Right lung (tissue), 5 donors: ENCODE results near the gene MTLN. TPM values are rescaled to one million over a fixed set of nuclear protein-coding genes. Genes with fewer than 3 reads are reported as not detected.
"Not testable (repeated sequence)": the region's sequence is repeated elsewhere in the genome, so short reads cannot be mapped to it uniquely, and the experiment has no call there.

Experiments used
- DNase-seq, 2 donors: peaks; one replicate each; pipeline ENCODE4 v3.0.0-alpha.2; 2013
- polyA plus RNA-seq, 5 donors: library from polyadenylated mRNA; unstranded; fragments of 120-200 nt; gene quantifications; one replicate each; pipeline versions ENCODE4 v1.2.1 to v1.2.3, GENCODE V29; 2013; ENCODE audit warnings: inconsistent platforms in 1 of 5, low replicate concordance in 1 of 5; ENCODE audit not compliant: insufficient read length in 5 of 5, insufficient read depth in 1 of 5

The MTLN gene
- polyA plus RNA-seq, 5 donors: 8.6 to 27.6 (median 14.7) TPM

- no peak for DNase-seq
Observed at GRCh38 chr2:110205660-110206455, 6.5 kb downstream of the MTLN start.

- peak; percentile 85 to 86 for DNase-seq
Observed at GRCh38 chr2:110204408-110205385, 7.7 kb downstream of the MTLN start, which contains the start of gene NPHP1. Gene NPHP1 (minus strand): TSS chr2:110205013. CDS start chr2:110204968, 45 bp downstream.

GRCh38 chr2:110198016-110198415 lies 14.3 kb downstream of the MTLN start:
- DNase-seq: no peak

- DNase-seq: no peak
Observed at GRCh38 chr2:110197452-110197851, 14.9 kb downstream of the MTLN start.

GRCh38 chr2:110190169-110190568 lies 22.2 kb downstream of the MTLN start:
- not testable (repeated sequence) for DNase-seq

- no peak for DNase-seq
Observed at GRCh38 chr2:110182449-110182848, 29.9 kb downstream of the MTLN start.

- DNase-seq: no peak
Observed at GRCh38 chr2:110180036-110180435, 32.3 kb downstream of the MTLN start.

GRCh38 chr2:110173523-110173922 lies 38.8 kb downstream of the MTLN start:
- DNase-seq: no peak

GRCh38 chr2:110172506-110172905 lies 39.8 kb downstream of the MTLN start:
- DNase-seq: no peak

GRCh38 chr2:110170102-110170501 lies 42.2 kb downstream of the MTLN start:
- no peak for DNase-seq

- no peak for DNase-seq
Observed at GRCh38 chr2:110167326-110168000, 44.9 kb downstream of the MTLN start.

GRCh38 chr2:110166266-110166665 lies 46.1 kb downstream of the MTLN start:
- no peak for DNase-seq

Other genes with a start within 250 kb of the MTLN start
- gene MALL, start 96.7 kb downstream of the MTLN start, polyA plus RNA-seq: 10 to 100 TPM; 20.9 to 52.6 (median 38.0) TPM
- 10 to 100 TPM; 13.3 to 20.1 (median 17.7) TPM for gene NPHP1, start 7.5 kb downstream of the MTLN start, polyA plus RNA-seq